Kidney glomerular epithelial cell (primary cell): Measurements from ENCODE around the gene MVB12B.
"Not testable (repeated sequence)": the region's sequence is repeated elsewhere in the genome, so short reads cannot be mapped to it uniquely, and the experiment has no call there.

Experiments used
- DNase-seq: peaks from one replicate; lab custom pipeline; 2025; lab: John Stamatoyannopoulos, UW

The MVB12B gene

GRCh38 chr9:126326228-126327005 lies at the start of gene MVB12B:
MVB12B (plus strand) TSS chr9:126326829; CDS start chr9:126326930, 101 bp downstream.
- DNase-seq, result no peak

- DNase-seq, result no peak
These were observed 42.7 kb upstream of the MVB12B start for GRCh38 chr9:126283799-126284465.

GRCh38 chr9:126285652-126286051 lies 41.0 kb upstream of the MVB12B start:
- DNase-seq, result not testable (repeated sequence)

GRCh38 chr9:126287166-126287866 lies 39.3 kb upstream of the MVB12B start:
- no peak for DNase-seq

GRCh38 chr9:126290871-126291270 lies 35.8 kb upstream of the MVB12B start:
- DNase-seq, result no peak

- DNase-seq, result no peak
These were observed 34.7 kb upstream of the MVB12B start for GRCh38 chr9:126291925-126292324.

- no peak for DNase-seq
These were observed 33.7 kb upstream of the MVB12B start for GRCh38 chr9:126292736-126293521.

- no peak for DNase-seq
These were observed 33.1 kb upstream of the MVB12B start for GRCh38 chr9:126293522-126293889.

- DNase-seq, result no peak
These were observed 32.1 kb upstream of the MVB12B start for GRCh38 chr9:126294331-126295081.

GRCh38 chr9:126295082-126295477 lies 31.5 kb upstream of the MVB12B start:
- DNase-seq, result no peak

- DNase-seq, result no peak
These were observed 31.1 kb upstream of the MVB12B start for GRCh38 chr9:126295516-126295915.

- no peak for DNase-seq
These were observed 30.6 kb upstream of the MVB12B start for GRCh38 chr9:126295936-126296600.

- DNase-seq, result no peak
These were observed 29.9 kb upstream of the MVB12B start for GRCh38 chr9:126296687-126297086.

- DNase-seq, result no peak
These were observed 29.0 kb upstream of the MVB12B start for GRCh38 chr9:126297661-126298060.

- DNase-seq, result no peak
These were observed 28.4 kb upstream of the MVB12B start for GRCh38 chr9:126298063-126298801.

GRCh38 chr9:126299706-126300276 lies 26.8 kb upstream of the MVB12B start:
- DNase-seq, result no peak

GRCh38 chr9:126301196-126301595 lies 25.4 kb upstream of the MVB12B start:
- DNase-seq, result no peak

- DNase-seq, result peak; percentile 48
These were observed 24.5 kb upstream of the MVB12B start for GRCh38 chr9:126301985-126302603.

GRCh38 chr9:126302730-126303129 lies 23.9 kb upstream of the MVB12B start:
- no peak for DNase-seq
